CD14-positive monocyte (primary cell): ENCODE results near the gene SLC4A3. TPM values are rescaled to one million over a fixed set of nuclear protein-coding genes. Genes with fewer than 3 reads are reported as not detected.

Experiments
- DNase-seq, 3 donors: peaks; one replicate each; pipeline ENCODE4 v3.0.0-alpha.2; 2011 to 2022
- H2AFZ ChIP-seq: 2 replicates; pipeline ENCODE4 v1.6.0; 2012; ENCODE audit warnings: mild to moderate bottlenecking, low read depth, low read length, inconsistent platforms; ENCODE audit not compliant: insufficient read depth, poor library complexity, severe bottlenecking
- H3K27ac ChIP-seq, 2 donors: 1 replicate in 1 of 2; 2 replicates in 1 of 2; pipeline ENCODE4 v1.5.1; 2012 to 2013; ENCODE audit warnings: low read length in 2 of 2, control low read depth in 1 of 2, inconsistent platforms in 1 of 2, low read depth in 1 of 2, mild to moderate bottlenecking in 1 of 2
- H3K27me3 ChIP-seq, 2 donors: one replicate each; pipeline versions ENCODE4 v1.6.0 to v1.6.1; 2011 to 2013; ENCODE audit warnings: low read length in 2 of 2; ENCODE audit not compliant: control insufficient read depth in 2 of 2, insufficient read depth in 2 of 2
- H3K36me3 ChIP-seq, 2 donors: replicated peaks in 1 of 2; 1 replicate in 1 of 2; 2 replicates in 1 of 2; pipeline versions ENCODE4 v1.5.1 to v1.6.1; 2012 to 2013; ENCODE audit warnings: low read length in 2 of 2, control low read depth in 1 of 2, inconsistent platforms in 1 of 2, mild to moderate bottlenecking in 1 of 2; ENCODE audit not compliant: insufficient read depth in 2 of 2, control insufficient read depth in 1 of 2
- H3K4me1 ChIP-seq, 2 donors: 1 replicate in 1 of 2; 2 replicates in 1 of 2; pipeline versions ENCODE4 v1.5.1 to v1.6.1; 2012 to 2013; ENCODE audit warnings: low read length in 2 of 2, control low read depth in 1 of 2, inconsistent platforms in 1 of 2, mild to moderate bottlenecking in 1 of 2, moderate library complexity in 1 of 2; ENCODE audit not compliant: insufficient read depth in 2 of 2, control insufficient read depth in 1 of 2
- H3K4me2 ChIP-seq: replicated peaks from 2 replicates; pipeline ENCODE3; 2012; ENCODE audit warnings: low read length, moderate library complexity, mild to moderate bottlenecking; ENCODE audit not compliant: poor library complexity, severe bottlenecking; ENCODE audit errors: extremely low read depth
- H3K4me3 ChIP-seq, 3 experiments: fragments of 200-600 bp in 1 of 3; sonication (generic) in 1 of 3; replicated peaks in 1 of 3; 1 replicate in 2 of 3; 2 replicates in 1 of 3; pipeline ENCODE4 v1.5.1; 2011 to 2013; ENCODE audit warnings: low read length in 3 of 3, mild to moderate bottlenecking in 3 of 3, control low read depth in 2 of 3, low read depth in 2 of 3, inconsistent platforms in 1 of 3, moderate library complexity in 1 of 3
- H3K79me2 ChIP-seq: 2 replicates; pipeline ENCODE4 v1.6.0; 2012; ENCODE audit warnings: mild to moderate bottlenecking, control low read depth, inconsistent platforms, low read length, moderate library complexity; ENCODE audit not compliant: insufficient read depth
- H3K9ac ChIP-seq: 2 replicates; pipeline ENCODE4 v1.6.0; 2017; ENCODE audit warnings: low read length, mild to moderate bottlenecking; ENCODE audit not compliant: insufficient read depth, poor library complexity, severe bottlenecking
- H3K9me3 ChIP-seq, 2 donors: replicated peaks in 1 of 2; 1 replicate in 1 of 2; 2 replicates in 1 of 2; pipeline versions ENCODE4 v1.5.1 to v1.6.1; 2012 to 2013; ENCODE audit warnings: low read length in 2 of 2, control low read depth in 1 of 2; ENCODE audit not compliant: control insufficient read depth in 1 of 2, insufficient read depth in 1 of 2
- H4K20me1 ChIP-seq: 2 replicates; pipeline ENCODE4 v1.6.0; 2012; ENCODE audit warnings: mild to moderate bottlenecking, low read length, control low read depth, moderate library complexity; ENCODE audit not compliant: insufficient read depth
- H3K27ac Mint-ChIP-seq, 7 donors: one replicate each; pipeline ENCODE4 v1.8.0; 2020; ENCODE audit warnings: mild to moderate bottlenecking in 7 of 7, mixed read lengths in 7 of 7, moderate library complexity in 6 of 7, inconsistent platforms in 2 of 7
- H3K27me3 Mint-ChIP-seq, 3 donors: one replicate each; pipeline ENCODE4 v1.8.0; 2021 to 2022; ENCODE audit warnings: low read depth in 3 of 3, mild to moderate bottlenecking in 3 of 3, mixed read lengths in 3 of 3, moderate library complexity in 3 of 3, inconsistent platforms in 1 of 3
- H3K36me3 Mint-ChIP-seq, 2 donors: one replicate each; pipeline ENCODE4 v1.8.0; 2020; ENCODE audit warnings: mixed read lengths in 2 of 2, inconsistent platforms in 1 of 2, mild to moderate bottlenecking in 1 of 2
- H3K4me1 Mint-ChIP-seq: one replicate; pipeline ENCODE4 v1.8.0; 2020; ENCODE audit warnings: mild to moderate bottlenecking, mixed read lengths
- H3K4me3 Mint-ChIP-seq, 2 donors: one replicate each; pipeline ENCODE4 v1.8.0; 2020; ENCODE audit warnings: mild to moderate bottlenecking in 2 of 2, mixed read lengths in 2 of 2, moderate library complexity in 1 of 2
- H3K9me3 Mint-ChIP-seq, 7 donors: one replicate each; pipeline ENCODE4 v1.8.0; 2020 to 2022; ENCODE audit warnings: mixed read lengths in 7 of 7, mild to moderate bottlenecking in 6 of 7, moderate library complexity in 6 of 7, inconsistent platforms in 2 of 7
- CTCF ChIP-seq: fragments of 200-600 bp; IDR thresholded peaks from one replicate; pipeline ENCODE4 v1.8.0; 2022; ENCODE audit warnings: antibody characterized with exemption, mild to moderate bottlenecking
- WGBS: methylation state at CpG from one replicate; pipeline ENCODE4 v1.1.5; 2013; ENCODE audit warnings: missing lambda C conversion rate; ENCODE audit not compliant: insufficient coverage; 5-methylcytosine and 5-hydroxymethylcytosine counted together
- intact Hi-C, 2 donors: fragments of 100-400 bp; cut with micrococcal nuclease; formaldehyde crosslinking; loops; one replicate each; pipeline versions ENCODE4 v1.15.0 to v1.15.1; 2023
- polyA plus RNA-seq, 3 donors: library from polyadenylated mRNA; depleted of rRNA in 1 of 3; unstranded in 2 of 3; stranded (reverse) in 1 of 3; fragments of 300-500 nt in 2 of 3; fragments of >200 nt in 1 of 3; fragmentation: Illumina TruSeq in 2 of 3; gene quantifications; 1 replicate in 2 of 3; 2 replicates in 1 of 3; pipeline ENCODE4 v1.2.3, GENCODE V29; 2012 to 2021

Gene SLC4A3
- polyA plus RNA-seq, 3 donors = 0.31 TPM; not detected in 2

- Histone ChIP-seq H3K27me3 (peaks cover 8 to 14% of the 10 kb centered on the region in 2 donors), H2AFZ (no peak overlapping the region)
- peaks cover 0 to 9% (median under 1%) of the 10 kb centered on the region in 7 donors for H3K9me3 Mint-ChIP-seq
Observed at GRCh38 chr2:219631904-219632759, 4.7 kb downstream of the SLC4A3 start.

GRCh38 chr2:219632760-219633105, 5.3 kb downstream of the SLC4A3 start:
- H3K9me3 Mint-ChIP-seq = peaks cover 0 to 9% (median 0%) of the 10 kb centered on the region in 7 donors
- Histone ChIP-seq H3K36me3 (no peaks in the 10 kb centered on the region), H3K4me1 (peaks cover 14 to 16% of the 10 kb centered on the region in 2 donors), H2AFZ (no peak overlapping the region), H3K4me2 (no peak overlapping the region), H3K27me3 (peaks cover 7 to 13% of the 10 kb centered on the region in 2 donors), H3K9me3 (no peaks in the 10 kb centered on the region), H3K27ac (no peak overlapping the region), H3K79me2 (no peaks in the 10 kb centered on the region), H4K20me1 (no peaks in the 10 kb centered on the region), H3K9ac (no peak overlapping the region), H3K4me3 (no peak overlapping the region)
- no peaks in the 10 kb centered on the region for H3K36me3 Mint-ChIP-seq
- H3K27me3 Mint-ChIP-seq = peaks cover 12 to 32% (median 23%) of the 10 kb centered on the region in 3 donors
- H3K27ac Mint-ChIP-seq = no peak overlapping the region
- H3K4me3 Mint-ChIP-seq = no peak overlapping the region
- no peak for TF ChIP-seq CTCF
- DNase-seq = no peak
- intact Hi-C loops = no loop called here
- WGBS = 94% methylated on average over 8 of the region's 8 CpGs
- H3K4me1 Mint-ChIP-seq = peaks cover 8% of the 10 kb centered on the region

More at GRCh38 chr2:219631904-219632759, 4.7 kb downstream of the SLC4A3 start:
- H3K27me3 Mint-ChIP-seq = peaks cover 12 to 32% (median 25%) of the 10 kb centered on the region in 3 donors
- WGBS = 89% methylated on average over 34 of the region's 34 CpGs
- H3K4me3 Mint-ChIP-seq = no peak overlapping the region
- intact Hi-C loops = no loop called here
- H3K27ac Mint-ChIP-seq = no peak overlapping the region
- Histone ChIP-seq H3K79me2 (no peaks in the 10 kb centered on the region), H3K9me3 (peaks cover 0 to under 1% of the 10 kb centered on the region in 2 donors), H3K9ac (no peak overlapping the region), H3K4me3 (no peak overlapping the region), H3K4me2 (no peak overlapping the region), H3K36me3 (no peaks in the 10 kb centered on the region), H4K20me1 (no peaks in the 10 kb centered on the region), H3K27ac (no peak overlapping the region), H3K4me1 (peaks cover 14 to 19% of the 10 kb centered on the region in 2 donors)
- H3K36me3 Mint-ChIP-seq = no peaks in the 10 kb centered on the region
- no peak for TF ChIP-seq CTCF
- DNase-seq = no peak
- peaks cover 8% of the 10 kb centered on the region for H3K4me1 Mint-ChIP-seq
